Stimulated activated naive CD8-positive, alpha-beta T cell treated with anti-CD3 and anti-CD28 coated beads, Interleukin-15, Interleukin-2, amounts not matched to agents 100 ng/mL and 50 ng/mL, for 24 hours (primary cell): ENCODE measurements around the gene STAG1.
"Not testable (repeated sequence)": the region's sequence is repeated elsewhere in the genome, so short reads cannot be mapped to it uniquely, and the experiment has no call there.

Experiments used
- H3K27ac Mint-ChIP-seq: one replicate; pipeline ENCODE4 v1.8.0; 2021; ENCODE audit warnings: mild to moderate bottlenecking, mixed read lengths
- H3K27me3 Mint-ChIP-seq: one replicate; pipeline ENCODE4 v1.8.0; 2021; ENCODE audit warnings: mixed read lengths
- H3K36me3 Mint-ChIP-seq: one replicate; pipeline ENCODE4 v1.8.0; 2021; ENCODE audit warnings: low read depth, mixed read lengths
- H3K4me1 Mint-ChIP-seq: one replicate; pipeline ENCODE4 v1.8.0; 2021; ENCODE audit warnings: low read depth, mixed read lengths
- H3K4me3 Mint-ChIP-seq: one replicate; pipeline ENCODE4 v1.8.0; 2021; ENCODE audit warnings: mild to moderate bottlenecking, mixed read lengths
- H3K9me3 Mint-ChIP-seq: one replicate; pipeline ENCODE4 v1.8.0; 2021; ENCODE audit warnings: mixed read lengths

The STAG1 gene

GRCh38 chr3:136584728-136585127, 167.4 kb downstream of the STAG1 start:
- Mint-ChIP-seq H3K27ac (no peak overlapping the region), H3K4me3 (no peak overlapping the region), H3K4me1 (no peaks in the 10 kb centered on the region), H3K36me3 (peaks cover 36% of the 10 kb centered on the region), H3K27me3 (no peaks in the 10 kb centered on the region), H3K9me3 (no peaks in the 10 kb centered on the region)

GRCh38 chr3:136583823-136584222, 168.4 kb downstream of the STAG1 start:
- H3K27ac Mint-ChIP-seq = no peak overlapping the region
- no peaks in the 10 kb centered on the region for H3K27me3 Mint-ChIP-seq
- H3K4me3 Mint-ChIP-seq = no peak overlapping the region
- peaks cover 40% of the 10 kb centered on the region for H3K36me3 Mint-ChIP-seq
- H3K9me3 Mint-ChIP-seq = no peaks in the 10 kb centered on the region
- H3K4me1 Mint-ChIP-seq = no peaks in the 10 kb centered on the region

- H3K4me3 Mint-ChIP-seq = no peak overlapping the region
- H3K27ac Mint-ChIP-seq = no peak overlapping the region
- no peaks in the 10 kb centered on the region for H3K4me1 Mint-ChIP-seq
- H3K9me3 Mint-ChIP-seq = no peaks in the 10 kb centered on the region
- H3K36me3 Mint-ChIP-seq = peaks cover 31% of the 10 kb centered on the region
- no peaks in the 10 kb centered on the region for H3K27me3 Mint-ChIP-seq
Measured at GRCh38 chr3:136577791-136578190, 174.4 kb downstream of the STAG1 start.

DNA sequence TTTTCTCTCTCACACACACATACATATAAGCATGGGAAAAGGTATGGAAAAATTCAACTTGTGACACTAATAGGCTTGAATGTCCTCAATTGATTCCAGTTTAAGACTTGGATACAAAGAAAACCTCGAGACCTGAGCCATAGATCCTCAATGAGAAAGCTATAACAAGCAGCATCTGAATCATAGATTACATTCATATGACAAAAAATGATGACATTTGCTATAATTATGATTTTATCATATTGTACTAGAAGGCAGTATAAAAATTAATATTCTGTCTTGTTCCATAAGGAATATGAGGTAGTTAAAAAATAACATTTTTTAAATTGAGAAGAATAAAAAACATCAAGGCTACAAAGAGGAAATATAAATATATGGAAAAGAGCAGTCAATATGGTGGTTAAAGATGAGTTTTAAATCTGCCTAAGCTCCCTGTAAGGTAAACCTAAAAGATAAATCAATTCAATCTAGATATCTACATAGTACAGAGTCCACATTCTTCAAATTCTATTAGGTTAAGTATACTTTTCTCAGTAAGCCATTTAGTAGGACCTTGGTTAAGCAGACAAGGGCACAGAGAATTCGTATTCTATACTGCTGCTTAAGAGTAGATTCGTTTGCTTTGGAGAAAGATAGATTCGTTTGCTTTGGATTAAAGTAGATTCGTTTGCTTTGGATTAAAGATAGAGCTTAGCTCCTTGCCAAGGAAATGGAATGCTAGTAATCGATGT, 175.7 kb downstream of the STAG1 start:
- Mint-ChIP-seq H3K27ac (no peak overlapping the region), H3K4me1 (no peaks in the 10 kb centered on the region), H3K9me3 (no peaks in the 10 kb centered on the region), H3K36me3 (peaks cover 33% of the 10 kb centered on the region), H3K4me3 (no peak overlapping the region), H3K27me3 (no peaks in the 10 kb centered on the region)

- Mint-ChIP-seq H3K4me1 (peaks cover 3% of the 10 kb centered on the region), H3K9me3 (no peaks in the 10 kb centered on the region), H3K4me3 (no peak overlapping the region), H3K36me3 (peaks cover 49% of the 10 kb centered on the region), H3K27ac (no peak overlapping the region), H3K27me3 (no peaks in the 10 kb centered on the region)
Measured at GRCh38 chr3:136567599-136568188, 184.5 kb downstream of the STAG1 start.

DNA sequence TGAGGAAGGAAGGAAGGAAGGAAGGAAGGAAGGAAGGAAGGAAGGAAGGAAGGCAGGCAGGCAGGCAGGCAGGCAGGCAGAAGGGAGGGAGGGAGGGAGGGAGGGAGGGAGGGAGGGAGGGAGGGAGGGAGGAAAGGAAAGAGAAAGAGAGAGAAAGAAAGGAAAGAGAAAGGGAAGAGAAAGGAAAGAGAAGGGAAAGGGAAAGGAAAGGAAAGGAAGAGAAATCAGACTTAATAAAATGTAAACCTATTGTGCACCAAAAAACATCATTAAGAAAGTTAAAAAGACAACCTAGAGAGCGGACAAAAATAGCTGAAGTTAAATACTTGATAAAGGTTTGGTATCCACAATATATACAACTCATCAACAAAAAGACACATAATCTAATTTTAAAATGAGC, 187.2 kb downstream of the STAG1 start:
- H3K36me3 Mint-ChIP-seq = peaks cover 48% of the 10 kb centered on the region
- H3K27ac Mint-ChIP-seq, H3K27me3 Mint-ChIP-seq: not testable (repeated sequence)

GRCh38 chr3:136562026-136562425, 190.2 kb downstream of the STAG1 start:
- peaks cover 35% of the 10 kb centered on the region for H3K36me3 Mint-ChIP-seq
- H3K4me1 Mint-ChIP-seq = peaks cover 3% of the 10 kb centered on the region
- no peak overlapping the region for H3K27ac Mint-ChIP-seq
- H3K4me3 Mint-ChIP-seq = no peak overlapping the region
- no peaks in the 10 kb centered on the region for H3K9me3 Mint-ChIP-seq
- H3K27me3 Mint-ChIP-seq = no peaks in the 10 kb centered on the region

More for the DNA sequence above, 187.2 kb downstream of the STAG1 start:
- H3K4me1 Mint-ChIP-seq, H3K4me3 Mint-ChIP-seq, H3K9me3 Mint-ChIP-seq: not testable (repeated sequence)

DNA sequence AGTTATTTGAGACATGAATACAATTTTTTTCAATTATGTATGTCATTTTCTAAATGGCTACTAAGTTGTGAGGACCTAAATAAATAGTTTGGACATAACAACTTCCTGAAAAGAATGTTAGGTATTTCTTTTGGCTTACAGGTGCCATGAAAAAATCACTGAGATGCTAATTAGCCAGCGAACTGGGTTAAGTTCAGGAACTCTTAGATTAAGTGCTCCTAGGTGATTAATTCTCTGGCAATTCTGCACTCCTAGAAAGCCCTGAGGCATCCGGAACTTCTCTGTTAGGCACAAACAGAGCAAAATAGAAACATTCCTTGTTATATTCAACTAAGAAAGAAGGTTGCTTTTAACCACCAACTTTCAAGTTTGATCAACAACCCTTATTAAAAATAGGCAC, 192.3 kb downstream of the STAG1 start:
- Mint-ChIP-seq H3K27me3 (no peaks in the 10 kb centered on the region), H3K4me3 (no peak overlapping the region), H3K36me3 (peaks cover 15% of the 10 kb centered on the region), H3K27ac (no peak overlapping the region), H3K9me3 (no peaks in the 10 kb centered on the region), H3K4me1 (peaks cover 3% of the 10 kb centered on the region)

- H3K9me3 Mint-ChIP-seq, H3K27me3 Mint-ChIP-seq, H3K27ac Mint-ChIP-seq, H3K4me3 Mint-ChIP-seq: not testable (repeated sequence)
- peaks cover 36% of the 10 kb centered on the region for H3K36me3 Mint-ChIP-seq
- peaks cover 20% of the 10 kb centered on the region for H3K4me1 Mint-ChIP-seq
Measured at GRCh38 chr3:136549461-136549860, 202.7 kb downstream of the STAG1 start.

DNA sequence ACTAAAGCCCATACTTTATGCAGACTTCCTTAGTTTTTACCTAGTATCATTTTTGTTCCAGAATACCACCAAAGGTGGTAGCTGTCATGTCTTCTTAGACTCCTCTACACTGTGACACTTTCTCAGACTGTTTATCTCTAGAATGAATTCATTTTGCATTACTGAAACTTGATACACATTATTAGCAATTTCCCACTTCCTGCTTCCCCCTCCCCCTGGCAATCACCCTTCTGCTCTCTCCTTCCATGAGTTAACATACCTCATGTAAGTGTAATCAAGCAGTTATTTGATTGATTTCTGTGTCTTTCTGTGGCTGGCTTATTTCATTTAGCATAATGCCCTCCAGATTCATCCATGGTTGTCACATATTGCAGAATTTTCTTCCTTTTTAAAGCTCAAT, 204.9 kb downstream of the STAG1 start:
- H3K27me3 Mint-ChIP-seq = no peaks in the 10 kb centered on the region
- H3K4me1 Mint-ChIP-seq = peaks cover 20% of the 10 kb centered on the region
- no peak overlapping the region for H3K4me3 Mint-ChIP-seq
- H3K9me3 Mint-ChIP-seq = no peaks in the 10 kb centered on the region
- H3K36me3 Mint-ChIP-seq = peaks cover 27% of the 10 kb centered on the region
- H3K27ac Mint-ChIP-seq = peak overlapping the region; percentile 4

GRCh38 chr3:136546720-136547119, 205.5 kb downstream of the STAG1 start:
- H3K27me3 Mint-ChIP-seq = no peaks in the 10 kb centered on the region
- H3K36me3 Mint-ChIP-seq = peaks cover 26% of the 10 kb centered on the region
- no peaks in the 10 kb centered on the region for H3K9me3 Mint-ChIP-seq
- H3K4me3 Mint-ChIP-seq = no peak overlapping the region
- peaks cover 20% of the 10 kb centered on the region for H3K4me1 Mint-ChIP-seq
- no peak overlapping the region for H3K27ac Mint-ChIP-seq

- Mint-ChIP-seq H3K4me3 (no peak overlapping the region), H3K27ac (no peak overlapping the region), H3K9me3 (no peaks in the 10 kb centered on the region), H3K4me1 (peaks cover 20% of the 10 kb centered on the region), H3K27me3 (no peaks in the 10 kb centered on the region), H3K36me3 (peaks cover 20% of the 10 kb centered on the region)
Measured at GRCh38 chr3:136545664-136546268, 206.4 kb downstream of the STAG1 start.

- Mint-ChIP-seq H3K27ac (no peak overlapping the region), H3K4me1 (peaks cover 20% of the 10 kb centered on the region), H3K4me3 (no peak overlapping the region), H3K36me3 (peaks cover 16% of the 10 kb centered on the region), H3K27me3 (no peaks in the 10 kb centered on the region), H3K9me3 (no peaks in the 10 kb centered on the region)
Measured at GRCh38 chr3:136544532-136544931, 207.6 kb downstream of the STAG1 start.

DNA sequence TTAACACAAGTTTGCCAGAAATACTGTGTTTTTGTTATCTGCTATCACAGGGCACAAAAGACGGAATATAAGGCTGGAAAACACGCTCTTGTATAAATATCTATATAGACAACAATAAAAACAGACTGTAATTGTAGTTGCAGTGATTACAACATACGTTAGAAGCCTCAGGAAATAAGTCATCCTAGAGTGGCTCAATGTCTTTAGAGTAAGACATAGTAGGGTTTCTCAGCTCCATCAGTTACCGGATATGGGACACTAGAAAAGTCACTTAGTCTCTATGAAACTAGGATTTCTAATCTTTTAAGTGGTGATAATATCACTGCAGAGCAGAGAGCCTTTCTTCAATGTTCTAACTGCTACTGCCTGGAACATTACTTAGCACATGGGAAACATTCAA, 208.8 kb downstream of the STAG1 start:
- Mint-ChIP-seq H3K27ac (no peak overlapping the region), H3K27me3 (no peaks in the 10 kb centered on the region), H3K4me1 (peaks cover 14% of the 10 kb centered on the region), H3K9me3 (no peaks in the 10 kb centered on the region), H3K4me3 (no peak overlapping the region), H3K36me3 (peaks cover 12% of the 10 kb centered on the region)

GRCh38 chr3:136535906-136536305, 216.3 kb downstream of the STAG1 start:
- Mint-ChIP-seq H3K4me1 (no peaks in the 10 kb centered on the region), H3K36me3 (peaks cover 58% of the 10 kb centered on the region), H3K4me3 (no peak overlapping the region), H3K27ac (no peak overlapping the region), H3K9me3 (peaks cover 17% of the 10 kb centered on the region), H3K27me3 (no peaks in the 10 kb centered on the region)
